Stimulated activated CD4-positive, alpha-beta T cell treated with anti-CD3 and anti-CD28 coated beads, Interleukin-12 subunit alpha, Interleukin-12 subunit beta, amount 100 ng/mL, for 4 hours (primary cell): ENCODE results near the gene MDFIC2.

Experiments used
- DNase-seq: peaks from one replicate; pipeline ENCODE4 v3.0.0-alpha.2; 2020

Gene MDFIC2

GRCh38 chr3:70177881-70178645 is 134.4 kb downstream of the MDFIC2 start:
- no peak for DNase-seq

GRCh38 chr3:70176224-70176623 is 136.2 kb downstream of the MDFIC2 start:
- DNase-seq = no peak

GRCh38 chr3:70156808-70157207 is 155.6 kb downstream of the MDFIC2 start:
- no peak for DNase-seq

GRCh38 chr3:70150599-70150998 is 161.8 kb downstream of the MDFIC2 start:
- no peak for DNase-seq

- DNase-seq = no peak
Measured at GRCh38 chr3:70149714-70150400, 162.6 kb downstream of the MDFIC2 start.
